Measurements from ENCODE around the gene SCNN1G.

SCNN1G gene

DNA sequence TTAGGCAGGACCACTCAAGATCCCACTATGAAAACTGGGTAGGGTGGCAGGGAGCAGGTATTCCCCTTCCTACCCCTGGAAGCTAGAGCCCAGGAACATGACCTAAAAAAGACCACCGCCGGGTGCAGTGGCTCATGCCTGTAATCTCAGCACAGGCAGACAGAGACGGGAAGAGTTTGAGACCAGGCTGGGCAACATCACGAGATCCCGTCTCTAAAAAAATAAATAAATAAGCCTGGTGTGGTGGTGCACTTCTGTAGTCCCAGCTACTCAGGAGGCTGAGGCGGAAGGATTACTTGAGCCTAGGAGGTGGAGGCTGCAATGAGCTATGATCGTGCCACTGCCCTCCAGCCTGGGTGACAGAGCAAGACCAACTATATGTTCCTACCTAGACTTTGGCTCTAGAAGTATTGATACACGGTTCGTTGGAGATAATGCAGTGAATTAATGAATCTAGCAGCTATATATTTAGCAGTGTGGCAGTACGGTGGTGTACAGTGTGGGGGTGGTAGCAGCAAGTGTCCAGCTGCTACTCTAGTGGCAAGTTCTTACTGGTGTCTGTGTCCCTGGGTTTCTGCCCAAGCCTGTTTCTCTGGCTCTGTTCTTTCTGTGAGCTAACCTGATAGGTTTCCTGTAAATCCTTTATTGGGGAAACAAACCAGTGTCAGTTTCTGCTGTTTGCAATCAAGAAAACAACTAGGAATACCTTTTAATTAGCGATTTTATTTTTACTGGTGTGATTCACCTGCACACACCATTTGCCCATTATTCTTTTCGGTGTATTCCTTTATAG is 30.0 kb upstream of the SCNN1G start:
- no peak for TF ChIP-seq CTCF (IDR thresholded peaks at IDR 0.05; ENCODE audit: borderline replicate concordance, insufficient read depth, low read depth, low read length)
- no peak overlapping the region for H3K4me3 ChIP-seq (ENCODE audit: low read depth, low read length)

- peak; percentile 36; the same call in 1 of the 2 replicates for TF ChIP-seq CTCF (IDR thresholded peaks at IDR 0.05; ENCODE audit: borderline replicate concordance, insufficient read depth, low read depth, low read length)
- H3K4me3 ChIP-seq (ENCODE audit: low read depth, low read length): no peak overlapping the region
Observed at GRCh38 chr16:23155445-23156049, 27.0 kb upstream of the SCNN1G start.

DNA sequence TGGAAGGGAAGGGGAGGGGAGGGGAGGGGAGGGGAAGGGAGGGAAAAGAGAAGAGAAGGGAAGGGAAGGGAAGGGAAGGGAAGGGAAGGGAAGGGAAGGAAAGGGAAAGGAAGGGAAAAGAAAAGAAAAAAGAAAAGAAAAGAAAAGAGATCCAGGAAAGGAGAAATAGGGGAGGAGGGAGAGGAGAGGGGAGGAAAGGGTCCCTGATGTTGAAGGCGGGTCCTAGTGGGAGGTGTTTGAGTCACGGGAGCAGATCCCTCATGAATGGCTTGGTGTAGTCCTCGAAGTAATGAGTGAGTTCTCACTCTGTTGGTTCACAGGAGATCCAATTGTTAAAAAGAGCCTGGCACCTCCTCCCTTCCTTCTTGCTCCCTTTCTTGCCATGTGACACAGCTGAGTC is 26.4 kb upstream of the SCNN1G start:
- H3K4me3 ChIP-seq (ENCODE audit: low read depth, low read length): no peak overlapping the region

GRCh38 chr16:23156946-23157460 is 25.5 kb upstream of the SCNN1G start:
- H3K4me3 ChIP-seq (ENCODE audit: low read depth, low read length): no peak overlapping the region
- no peak for TF ChIP-seq CTCF (IDR thresholded peaks at IDR 0.05; ENCODE audit: borderline replicate concordance, insufficient read depth, low read depth, low read length)

More for the DNA sequence above, 26.4 kb upstream of the SCNN1G start:
- no peak for TF ChIP-seq CTCF (IDR thresholded peaks at IDR 0.05; ENCODE audit: borderline replicate concordance, insufficient read depth, low read depth, low read length)

GRCh38 chr16:23158114-23158513 is 24.4 kb upstream of the SCNN1G start:
- no peak for TF ChIP-seq CTCF (IDR thresholded peaks at IDR 0.05; ENCODE audit: borderline replicate concordance, insufficient read depth, low read depth, low read length)
- no peak overlapping the region for H3K4me3 ChIP-seq (ENCODE audit: low read depth, low read length)

- H3K4me3 ChIP-seq (ENCODE audit: low read depth, low read length): no peak overlapping the region
- TF ChIP-seq CTCF (IDR thresholded peaks at IDR 0.05; ENCODE audit: borderline replicate concordance, insufficient read depth, low read depth, low read length): no peak
Observed at GRCh38 chr16:23160082-23160481, 22.5 kb upstream of the SCNN1G start.

GRCh38 chr16:23160574-23160973 is 22.0 kb upstream of the SCNN1G start:
- no peak for TF ChIP-seq CTCF (IDR thresholded peaks at IDR 0.05; ENCODE audit: borderline replicate concordance, insufficient read depth, low read depth, low read length)
- H3K4me3 ChIP-seq (ENCODE audit: low read depth, low read length): no peak overlapping the region

All from GM12875 (cell line).